Nephron progenitor cell (in vitro differentiated cells): ENCODE measurements around the gene DYNC2H1.

Source experiments
- DNase-seq: peaks from one replicate; pipeline ENCODE4 v3.0.0; 2021
- H3K27ac Mint-ChIP-seq: 2 replicates; pipeline ENCODE4 v1.8.0; 2021; ENCODE audit warnings: mild to moderate bottlenecking, moderate library complexity, mixed read lengths
- H3K27me3 Mint-ChIP-seq: 2 replicates; pipeline ENCODE4 v1.8.0; 2021; ENCODE audit warnings: mild to moderate bottlenecking, low read depth, mixed read lengths; ENCODE audit not compliant: poor library complexity
- H3K36me3 Mint-ChIP-seq: 2 replicates; pipeline ENCODE4 v1.8.0; 2021; ENCODE audit warnings: low read depth, mixed read lengths
- H3K4me1 Mint-ChIP-seq: 2 replicates; pipeline ENCODE4 v1.8.0; 2021; ENCODE audit warnings: mixed read lengths
- H3K4me3 Mint-ChIP-seq: 2 replicates; pipeline ENCODE4 v1.8.0; 2021; ENCODE audit warnings: mild to moderate bottlenecking, moderate library complexity, mixed read lengths
- H3K9me3 Mint-ChIP-seq: 2 replicates; pipeline ENCODE4 v1.8.0; 2021; ENCODE audit warnings: mild to moderate bottlenecking, moderate library complexity, mixed read lengths
- CTCF ChIP-seq: fragments of 200-600 bp; sonication (generic); IDR thresholded peaks from 2 replicates; pipeline ENCODE4 v1.5.0; 2021; ENCODE audit warnings: antibody characterized with exemption

The DYNC2H1 gene

GRCh38 chr11:103157542-103157941, 48.3 kb downstream of the DYNC2H1 start:
- Mint-ChIP-seq H3K27me3 (no peaks in the 10 kb centered on the region), H3K36me3 (peaks cover 28% of the 10 kb centered on the region), H3K4me3 (no peak overlapping the region), H3K9me3 (no peaks in the 10 kb centered on the region), H3K4me1 (no peaks in the 10 kb centered on the region), H3K27ac (no peak overlapping the region)
- no peak for TF ChIP-seq CTCF
- DNase-seq = no peak

GRCh38 chr11:103164093-103164796, 55.0 kb downstream of the DYNC2H1 start:
- no peaks in the 10 kb centered on the region for H3K27me3 Mint-ChIP-seq
- H3K4me3 Mint-ChIP-seq = no peak overlapping the region
- H3K36me3 Mint-ChIP-seq = peaks cover 19% of the 10 kb centered on the region
- H3K9me3 Mint-ChIP-seq = no peaks in the 10 kb centered on the region
- peak overlapping the region; percentile 8 for H3K27ac Mint-ChIP-seq
- no peaks in the 10 kb centered on the region for H3K4me1 Mint-ChIP-seq
- DNase-seq = no peak
- TF ChIP-seq CTCF = no peak

- H3K27ac Mint-ChIP-seq = no peak overlapping the region
- no peaks in the 10 kb centered on the region for H3K27me3 Mint-ChIP-seq
- no peaks in the 10 kb centered on the region for H3K9me3 Mint-ChIP-seq
- TF ChIP-seq CTCF = no peak
- no peak overlapping the region for H3K4me3 Mint-ChIP-seq
- H3K36me3 Mint-ChIP-seq = peaks cover 28% of the 10 kb centered on the region
- H3K4me1 Mint-ChIP-seq = no peaks in the 10 kb centered on the region
- DNase-seq = no peak
Observed at GRCh38 chr11:103167166-103167565, 57.9 kb downstream of the DYNC2H1 start.

GRCh38 chr11:103170865-103171264, 61.6 kb downstream of the DYNC2H1 start:
- Mint-ChIP-seq H3K4me1 (no peaks in the 10 kb centered on the region), H3K27me3 (no peaks in the 10 kb centered on the region), H3K36me3 (peaks cover 23% of the 10 kb centered on the region), H3K27ac (peak overlapping the region; percentile 48), H3K4me3 (no peak overlapping the region), H3K9me3 (no peaks in the 10 kb centered on the region)
- no peak for TF ChIP-seq CTCF
- no peak for DNase-seq

- Mint-ChIP-seq H3K9me3 (no peaks in the 10 kb centered on the region), H3K4me1 (no peaks in the 10 kb centered on the region), H3K27me3 (no peaks in the 10 kb centered on the region), H3K4me3 (no peak overlapping the region), H3K27ac (no peak overlapping the region), H3K36me3 (peaks cover 9% of the 10 kb centered on the region)
- no peak for DNase-seq
- TF ChIP-seq CTCF = no peak
Observed at GRCh38 chr11:103175461-103176129, 66.4 kb downstream of the DYNC2H1 start.
